Fibroblast of upper back skin (primary cell): ENCODE results near the gene DCBLD1.
A peak's percentile ranks its signal among the peaks of the same experiment; 100 is the strongest.
"Not testable (repeated sequence)": the region's sequence is repeated elsewhere in the genome, so short reads cannot be mapped to it uniquely, and the experiment has no call there.

Experiments
- DNase-seq: peaks from one replicate; pipeline ENCODE4 v3.0.0-alpha.2; 2013

The DCBLD1 gene

GRCh38 chr6:117502580-117502979, 20.1 kb downstream of the DCBLD1 start:
- DNase-seq, result peak; percentile 74

GRCh38 chr6:117503211-117503610, 20.7 kb downstream of the DCBLD1 start:
- no peak for DNase-seq

GRCh38 chr6:117504478-117505144, 22.1 kb downstream of the DCBLD1 start:
- no peak for DNase-seq

GRCh38 chr6:117505311-117505710, 22.8 kb downstream of the DCBLD1 start:
- peak; percentile 69 for DNase-seq

- peak; percentile 75 for DNase-seq
Measured at GRCh38 chr6:117506180-117506835, 23.8 kb downstream of the DCBLD1 start.

GRCh38 chr6:117506907-117507306, 24.4 kb downstream of the DCBLD1 start:
- no peak for DNase-seq

GRCh38 chr6:117508450-117508971, 26.0 kb downstream of the DCBLD1 start:
- DNase-seq, result no peak

- DNase-seq, result no peak
Measured at GRCh38 chr6:117509021-117509420, 26.5 kb downstream of the DCBLD1 start.

GRCh38 chr6:117512056-117512828, 29.8 kb downstream of the DCBLD1 start:
- DNase-seq, result peak; percentile 34

- DNase-seq, result no peak
Measured at GRCh38 chr6:117512987-117513573, 30.6 kb downstream of the DCBLD1 start.

- peak; percentile 54 for DNase-seq
Measured at GRCh38 chr6:117513778-117514365, 31.4 kb downstream of the DCBLD1 start.

- DNase-seq, result no peak
Measured at GRCh38 chr6:117514655-117515054, 32.2 kb downstream of the DCBLD1 start.

- DNase-seq, result no peak
Measured at GRCh38 chr6:117515326-117515725, 32.9 kb downstream of the DCBLD1 start.

GRCh38 chr6:117517995-117518394, 35.5 kb downstream of the DCBLD1 start:
- DNase-seq, result not testable (repeated sequence)

GRCh38 chr6:117518870-117519269, 36.4 kb downstream of the DCBLD1 start:
- no peak for DNase-seq

- no peak for DNase-seq
Measured at GRCh38 chr6:117520603-117521395, 38.3 kb downstream of the DCBLD1 start.

- peak; percentile 51 for DNase-seq
Measured at GRCh38 chr6:117521791-117522502, 39.5 kb downstream of the DCBLD1 start.

GRCh38 chr6:117525607-117526006, 43.1 kb downstream of the DCBLD1 start:
- no peak for DNase-seq

GRCh38 chr6:117530467-117531242, 48.2 kb downstream of the DCBLD1 start:
- DNase-seq, result no peak

GRCh38 chr6:117531346-117531745, 48.9 kb downstream of the DCBLD1 start:
- peak; percentile 56 for DNase-seq
